ENCODE measurements around the gene BICDL1.

The BICDL1 gene

GRCh38 chr12:120102189-120103043, 113.4 kb downstream of the BICDL1 start:
- no peak for DNase-seq

GRCh38 chr12:120103044-120103338, 114.0 kb downstream of the BICDL1 start:
- no peak for DNase-seq

GRCh38 chr12:120103371-120103770, 114.3 kb downstream of the BICDL1 start:
- DNase-seq = no peak

GRCh38 chr12:120106151-120106550, 117.1 kb downstream of the BICDL1 start:
- DNase-seq = no peak

GRCh38 chr12:120109570-120110267, 120.7 kb downstream of the BICDL1 start:
- DNase-seq = no peak

GRCh38 chr12:120110550-120111501, 121.8 kb downstream of the BICDL1 start:
- DNase-seq = no peak

GRCh38 chr12:120115066-120115465, 126.0 kb downstream of the BICDL1 start:
- DNase-seq = no peak

- DNase-seq = peak; percentile 22
Observed at GRCh38 chr12:120115692-120116440, 126.8 kb downstream of the BICDL1 start.

- DNase-seq = no peak
Observed at GRCh38 chr12:120116441-120116791, 127.4 kb downstream of the BICDL1 start, which contains the start of gene RAB35. TSS of gene RAB35 (minus strand) at chr12:120116753. CDS start at chr12:120116650, 103 bp downstream.

- peak; percentile 92 for DNase-seq
Observed at GRCh38 chr12:120116792-120117651, 128.0 kb downstream of the BICDL1 start.

GRCh38 chr12:120117961-120118320, 128.9 kb downstream of the BICDL1 start:
- DNase-seq = no peak

GRCh38 chr12:120118321-120119061, 129.5 kb downstream of the BICDL1 start:
- no peak for DNase-seq

GRCh38 chr12:120119271-120119973, 130.4 kb downstream of the BICDL1 start:
- no peak for DNase-seq

- no peak for DNase-seq
Observed at GRCh38 chr12:120121343-120121742, 132.3 kb downstream of the BICDL1 start.

- DNase-seq = no peak
Observed at GRCh38 chr12:120121766-120122293, 132.8 kb downstream of the BICDL1 start.

- DNase-seq = no peak
Observed at GRCh38 chr12:120125029-120125428, 136.0 kb downstream of the BICDL1 start.

GRCh38 chr12:120125792-120126634, 137.0 kb downstream of the BICDL1 start:
- no peak for DNase-seq

GRCh38 chr12:120126635-120127005, 137.6 kb downstream of the BICDL1 start:
- no peak for DNase-seq

GRCh38 chr12:120130011-120130410, 141.0 kb downstream of the BICDL1 start:
- DNase-seq = no peak
